NCI-H2107 (cell line): ENCODE measurements around the gene TMEM94.
A peak's percentile ranks its signal among the peaks of the same experiment; 100 is the strongest.
"Not testable (repeated sequence)": the region's sequence is repeated elsewhere in the genome, so short reads cannot be mapped to it uniquely, and the experiment has no call there.

Experiments used
- DNase-seq: peaks from one replicate; lab custom pipeline; 2025; lab: John Stamatoyannopoulos, UW

TMEM94 gene

GRCh38 chr17:75511610-75512575 is 55.5 kb downstream of the TMEM94 start:
- no peak for DNase-seq

- DNase-seq, result no peak
Observed at GRCh38 chr17:75512926-75513640, 56.6 kb downstream of the TMEM94 start.

GRCh38 chr17:75513641-75514000 is 57.2 kb downstream of the TMEM94 start:
- DNase-seq, result no peak

GRCh38 chr17:75514299-75514918 is 58.0 kb downstream of the TMEM94 start:
- no peak for DNase-seq

- no peak for DNase-seq
Observed at GRCh38 chr17:75514919-75515495, 58.6 kb downstream of the TMEM94 start.

GRCh38 chr17:75515496-75516254 is 59.2 kb downstream of the TMEM94 start, which contains the start of gene CASKIN2:
Gene CASKIN2 (minus strand): TSS chr17:75515537. CDS start chr17:75513804, 1,733 bp downstream.
- peak; percentile 92 for DNase-seq

- DNase-seq, result peak; percentile 73
Observed at GRCh38 chr17:75516255-75516618, 59.8 kb downstream of the TMEM94 start, which contains the start of gene TSEN54. Gene TSEN54 (plus strand): TSS chr17:75516528. CDS start chr17:75516561, 33 bp downstream.

- DNase-seq, result no peak
Observed at GRCh38 chr17:75516619-75517296, 60.3 kb downstream of the TMEM94 start.

- no peak for DNase-seq
Observed at GRCh38 chr17:75517297-75517865, 60.9 kb downstream of the TMEM94 start.

- DNase-seq, result no peak
Observed at GRCh38 chr17:75518201-75518600, 61.8 kb downstream of the TMEM94 start.

GRCh38 chr17:75518983-75519537 is 62.6 kb downstream of the TMEM94 start:
- DNase-seq, result no peak

GRCh38 chr17:75520413-75520812 is 64.0 kb downstream of the TMEM94 start:
- not testable (repeated sequence) for DNase-seq

- DNase-seq, result no peak
Observed at GRCh38 chr17:75521290-75521689, 64.9 kb downstream of the TMEM94 start.

- DNase-seq, result no peak
Observed at GRCh38 chr17:75521951-75522727, 65.7 kb downstream of the TMEM94 start.

- no peak for DNase-seq
Observed at GRCh38 chr17:75523647-75524046, 67.2 kb downstream of the TMEM94 start.

GRCh38 chr17:75524269-75524969 is 68.0 kb downstream of the TMEM94 start:
- DNase-seq, result no peak

- peak; percentile 90 for DNase-seq
Observed at GRCh38 chr17:75524970-75525805, 68.8 kb downstream of the TMEM94 start, which contains the start of gene LLGL2. Gene LLGL2 (plus strand): TSS chr17:75525697. CDS start chr17:75543427, 17,730 bp downstream.
